Dedifferentiated amniotic fluid mesenchymal stem cell (primary cell): ENCODE measurements around the gene ALDH1A3.

Source experiments
- DNase-seq: peaks from one replicate; pipeline ENCODE4 v3.0.0-alpha.2; 2016; ENCODE audit errors: extremely low spot score

The ALDH1A3 gene

GRCh38 chr15:100859970-100860828 lies 19.4 kb upstream of the ALDH1A3 start:
- no peak for DNase-seq

GRCh38 chr15:100860829-100861510 lies 18.7 kb upstream of the ALDH1A3 start:
- no peak for DNase-seq

- no peak for DNase-seq
Measured at GRCh38 chr15:100861511-100861991, 18.1 kb upstream of the ALDH1A3 start.

GRCh38 chr15:100862162-100862561 lies 17.5 kb upstream of the ALDH1A3 start:
- DNase-seq, result no peak

GRCh38 chr15:100863075-100863795 lies 16.4 kb upstream of the ALDH1A3 start:
- peak; percentile 39 for DNase-seq

- no peak for DNase-seq
Measured at GRCh38 chr15:100863796-100864267, 15.8 kb upstream of the ALDH1A3 start.

- DNase-seq, result no peak
Measured at GRCh38 chr15:100866386-100867330, 13.0 kb upstream of the ALDH1A3 start.

GRCh38 chr15:100867433-100867832 lies 12.2 kb upstream of the ALDH1A3 start:
- DNase-seq, result no peak

GRCh38 chr15:100869151-100869999 lies 10.3 kb upstream of the ALDH1A3 start:
- no peak for DNase-seq

GRCh38 chr15:100873029-100873677 lies 6.5 kb upstream of the ALDH1A3 start:
- DNase-seq, result peak; percentile 88

- DNase-seq, result no peak
Measured at GRCh38 chr15:100875495-100875894, 4.1 kb upstream of the ALDH1A3 start.

- no peak for DNase-seq
Measured at GRCh38 chr15:100875976-100876375, 3.7 kb upstream of the ALDH1A3 start.

GRCh38 chr15:100877551-100877950 lies 2.1 kb upstream of the ALDH1A3 start:
- DNase-seq, result no peak

- no peak for DNase-seq
Measured at GRCh38 chr15:100878130-100878529, 1.5 kb upstream of the ALDH1A3 start.

- no peak for DNase-seq
Measured at GRCh38 chr15:100878648-100879047, 983 bp upstream of the ALDH1A3 start.

GRCh38 chr15:100879061-100879463 lies 569 bp upstream of the ALDH1A3 start:
- DNase-seq, result no peak

GRCh38 chr15:100880139-100880896 lies 687 bp downstream of the ALDH1A3 start:
- no peak for DNase-seq

GRCh38 chr15:100880897-100881242 lies 1.2 kb downstream of the ALDH1A3 start:
- no peak for DNase-seq
